HG02943 (cell line): ENCODE data around the gene NAXD.
"Not testable (repeated sequence)": the region's sequence is repeated elsewhere in the genome, so short reads cannot be mapped to it uniquely, and the experiment has no call there.

Experiments used
- ATAC-seq: cut with Tn5 transposase; IDR thresholded peaks from one replicate; pipeline ENCODE4 v1.9.1; 2021; ENCODE audit warnings: mild to moderate bottlenecking, low read depth, moderate library complexity; ENCODE audit not compliant: unreplicated experiment

NAXD gene

GRCh38 chr13:110661256-110661655 lies 45.9 kb downstream of the NAXD start:
- ATAC-seq = no peak

GRCh38 chr13:110662091-110662490 lies 46.7 kb downstream of the NAXD start:
- no peak for ATAC-seq

GRCh38 chr13:110662777-110663443 lies 47.6 kb downstream of the NAXD start:
- ATAC-seq = no peak

- no peak for ATAC-seq
These were observed 48.1 kb downstream of the NAXD start for GRCh38 chr13:110663491-110663890.

- no peak for ATAC-seq
These were observed 48.7 kb downstream of the NAXD start for GRCh38 chr13:110664041-110664440.

GRCh38 chr13:110664673-110665072 lies 49.3 kb downstream of the NAXD start:
- ATAC-seq = no peak

GRCh38 chr13:110665491-110666254 lies 50.3 kb downstream of the NAXD start:
- ATAC-seq = no peak

- no peak for ATAC-seq
These were observed 50.8 kb downstream of the NAXD start for GRCh38 chr13:110666255-110666533.

GRCh38 chr13:110669036-110669435 lies 53.7 kb downstream of the NAXD start:
- no peak for ATAC-seq

GRCh38 chr13:110669814-110670213 lies 54.5 kb downstream of the NAXD start:
- not testable (repeated sequence) for ATAC-seq

- peak; percentile 72 for ATAC-seq
These were observed 61.5 kb downstream of the NAXD start for GRCh38 chr13:110676595-110677587.

GRCh38 chr13:110677731-110678545 lies 62.6 kb downstream of the NAXD start:
- ATAC-seq = no peak

GRCh38 chr13:110680852-110681251 lies 65.5 kb downstream of the NAXD start:
- ATAC-seq = no peak

- no peak for ATAC-seq
These were observed 66.7 kb downstream of the NAXD start for GRCh38 chr13:110681868-110682550.

GRCh38 chr13:110682746-110683145 lies 67.4 kb downstream of the NAXD start:
- no peak for ATAC-seq

GRCh38 chr13:110683203-110683883 lies 68.0 kb downstream of the NAXD start:
- no peak for ATAC-seq

- no peak for ATAC-seq
These were observed 68.6 kb downstream of the NAXD start for GRCh38 chr13:110683921-110684320.

GRCh38 chr13:110684388-110685056 lies 69.2 kb downstream of the NAXD start:
- ATAC-seq = no peak
